Activated naive CD4-positive, alpha-beta T cell treated with anti-CD3 and anti-CD28 coated beads, Interleukin-2, amount 50 U/mL, for 16 hours (primary cell): ENCODE measurements around the gene PDPR.
"Not testable (repeated sequence)": the region's sequence is repeated elsewhere in the genome, so short reads cannot be mapped to it uniquely, and the experiment has no call there.

Experiments used
- DNase-seq: peaks from one replicate; pipeline ENCODE4 v3.0.0-alpha.2; 2020

Gene PDPR

GRCh38 chr16:70113982-70114826 is at the start of gene PDPR:
Gene PDPR (plus strand): TSS chr16:70114332. CDS start chr16:70120493, 6,161 bp downstream.
- DNase-seq: peak; percentile 96

GRCh38 chr16:70064841-70065370 is 49.2 kb upstream of the PDPR start:
- peak; percentile 76 for DNase-seq

- DNase-seq: peak; percentile 13
Observed at GRCh38 chr16:70065376-70065745, 48.8 kb upstream of the PDPR start.

GRCh38 chr16:70065746-70066658 is 48.1 kb upstream of the PDPR start:
- peak; percentile 95 for DNase-seq

GRCh38 chr16:70066751-70067150 is 47.4 kb upstream of the PDPR start:
- not testable (repeated sequence) for DNase-seq

- DNase-seq: not testable (repeated sequence)
Observed at GRCh38 chr16:70079081-70079480, 35.1 kb upstream of the PDPR start.

GRCh38 chr16:70081219-70081618 is 32.9 kb upstream of the PDPR start:
- DNase-seq: not testable (repeated sequence)

- DNase-seq: not testable (repeated sequence)
Observed at GRCh38 chr16:70083931-70084330, 30.2 kb upstream of the PDPR start.

GRCh38 chr16:70088160-70088559 is 26.0 kb upstream of the PDPR start:
- not testable (repeated sequence) for DNase-seq

GRCh38 chr16:70088877-70089276 is 25.3 kb upstream of the PDPR start:
- DNase-seq: not testable (repeated sequence)

GRCh38 chr16:70089289-70089688 is 24.8 kb upstream of the PDPR start:
- DNase-seq: not testable (repeated sequence)

GRCh38 chr16:70091104-70091503 is 23.0 kb upstream of the PDPR start:
- not testable (repeated sequence) for DNase-seq

- DNase-seq: not testable (repeated sequence)
Observed at GRCh38 chr16:70094096-70094495, 20.0 kb upstream of the PDPR start.

GRCh38 chr16:70109583-70110279 is 4.4 kb upstream of the PDPR start:
- not testable (repeated sequence) for DNase-seq

GRCh38 chr16:70112162-70112561 is 2.0 kb upstream of the PDPR start:
- DNase-seq: not testable (repeated sequence)

GRCh38 chr16:70113599-70113981 is 542 bp upstream of the PDPR start:
- not testable (repeated sequence) for DNase-seq

- DNase-seq: not testable (repeated sequence)
Observed at GRCh38 chr16:70118354-70118753, 4.2 kb downstream of the PDPR start.

GRCh38 chr16:70118776-70119175 is 4.6 kb downstream of the PDPR start:
- DNase-seq: not testable (repeated sequence)

GRCh38 chr16:70120398-70120797 is 6.3 kb downstream of the PDPR start:
- DNase-seq: not testable (repeated sequence)

GRCh38 chr16:70123822-70124221 is 9.7 kb downstream of the PDPR start:
- DNase-seq: not testable (repeated sequence)

GRCh38 chr16:70126226-70126625 is 12.1 kb downstream of the PDPR start:
- not testable (repeated sequence) for DNase-seq

- DNase-seq: not testable (repeated sequence)
Observed at GRCh38 chr16:70127706-70128105, 13.6 kb downstream of the PDPR start.
